HG03342 (cell line): ENCODE measurements around the gene CARMIL3.

Experiments
- ATAC-seq: cut with Tn5 transposase; IDR thresholded peaks from one replicate; pipeline ENCODE4 v1.9.1; 2021; ENCODE audit warnings: mild to moderate bottlenecking, moderate library complexity; ENCODE audit not compliant: unreplicated experiment

The CARMIL3 gene

DNA sequence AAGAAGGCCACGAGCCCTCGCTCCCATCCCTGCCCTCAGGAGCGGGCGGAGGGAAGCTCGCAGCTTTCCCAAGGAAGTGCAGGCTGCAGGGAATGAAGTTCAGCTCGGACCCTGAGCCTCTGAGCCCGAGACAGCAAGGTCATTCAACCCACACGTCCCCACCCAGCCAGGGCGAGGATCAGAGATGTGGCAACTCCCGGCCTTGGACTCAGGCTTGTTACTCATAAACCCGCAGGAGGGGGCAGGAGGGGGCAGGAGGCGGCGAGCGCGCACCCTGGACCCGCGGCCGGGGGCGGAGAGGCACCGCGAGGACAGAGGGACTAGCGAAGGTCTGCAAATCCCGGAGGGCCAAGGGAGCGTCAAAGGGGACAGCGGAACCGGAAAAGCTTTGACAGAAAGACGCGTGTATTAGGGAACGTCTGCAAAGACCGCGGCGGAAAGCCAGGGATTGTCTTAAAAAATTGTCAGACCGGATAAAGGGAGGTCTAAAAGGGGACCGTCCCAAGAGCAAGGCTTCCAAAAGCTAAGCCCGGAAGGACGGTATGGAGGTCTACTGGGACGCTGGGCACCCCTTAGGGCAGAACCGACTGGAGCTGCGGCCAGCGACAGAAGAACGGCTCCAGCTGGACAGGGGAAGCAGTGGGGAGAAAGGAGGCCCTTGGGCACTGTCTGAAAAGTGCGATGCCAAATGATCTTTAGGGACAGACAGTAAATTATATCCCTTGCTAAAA, 62.2 kb downstream of the CARMIL3 start:
- peak; percentile 25 for ATAC-seq

DNA sequence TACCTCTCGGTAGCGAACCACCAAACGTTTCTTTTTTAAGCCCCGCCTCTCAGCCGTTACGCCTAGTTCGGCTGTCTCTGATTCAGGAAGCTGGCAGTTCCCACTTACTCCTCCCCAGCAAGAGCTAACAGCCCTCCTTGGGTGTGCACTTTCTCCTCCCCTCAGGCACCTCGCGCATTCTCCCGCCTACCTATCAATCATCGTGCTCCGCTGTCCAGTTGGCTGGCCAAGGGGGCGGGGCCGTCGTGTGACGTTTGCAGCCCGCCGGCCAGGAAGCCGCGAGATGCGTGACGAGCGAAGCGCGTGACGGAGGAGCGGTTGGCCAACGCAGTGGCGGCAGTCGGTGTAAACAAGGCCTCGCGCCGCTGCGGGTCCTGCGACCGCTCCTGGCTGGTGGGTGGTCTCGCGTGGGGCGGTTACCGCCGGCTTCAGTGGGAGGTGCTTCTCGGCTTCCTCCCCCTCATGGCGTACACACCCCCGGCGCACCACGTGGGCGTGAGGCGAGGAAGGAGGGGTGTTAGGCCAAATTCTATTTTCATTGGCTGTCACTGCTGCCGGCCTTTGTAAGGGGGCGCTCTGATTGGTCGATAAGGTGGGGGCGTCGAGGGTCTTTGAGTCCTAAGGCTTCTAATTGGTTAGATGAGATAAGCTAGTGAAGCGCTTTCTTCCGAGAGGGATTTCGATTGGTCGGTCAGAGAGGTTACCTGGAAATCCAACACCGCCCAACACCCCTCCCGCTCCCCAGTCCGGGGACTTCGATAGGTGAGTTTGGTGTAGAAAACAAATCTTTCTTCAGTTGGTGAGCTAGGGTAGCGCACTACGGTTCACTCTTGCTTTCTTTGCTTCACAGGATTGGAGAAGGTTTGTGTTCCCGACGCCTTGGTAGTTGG, 63.0 kb downstream of the CARMIL3 start, which contains the start of the genes DCAF11 and NRL:
DCAF11 (plus strand) TSS at position 246 of the 890 bp plus-strand sequence. CDS start 818 bp downstream, outside the sequence.
NRL (minus strand) TSS at position 418 of the 890 bp plus-strand sequence. CDS start 32,101 bp downstream, outside the sequence.
- ATAC-seq: peak; percentile 86

DNA sequence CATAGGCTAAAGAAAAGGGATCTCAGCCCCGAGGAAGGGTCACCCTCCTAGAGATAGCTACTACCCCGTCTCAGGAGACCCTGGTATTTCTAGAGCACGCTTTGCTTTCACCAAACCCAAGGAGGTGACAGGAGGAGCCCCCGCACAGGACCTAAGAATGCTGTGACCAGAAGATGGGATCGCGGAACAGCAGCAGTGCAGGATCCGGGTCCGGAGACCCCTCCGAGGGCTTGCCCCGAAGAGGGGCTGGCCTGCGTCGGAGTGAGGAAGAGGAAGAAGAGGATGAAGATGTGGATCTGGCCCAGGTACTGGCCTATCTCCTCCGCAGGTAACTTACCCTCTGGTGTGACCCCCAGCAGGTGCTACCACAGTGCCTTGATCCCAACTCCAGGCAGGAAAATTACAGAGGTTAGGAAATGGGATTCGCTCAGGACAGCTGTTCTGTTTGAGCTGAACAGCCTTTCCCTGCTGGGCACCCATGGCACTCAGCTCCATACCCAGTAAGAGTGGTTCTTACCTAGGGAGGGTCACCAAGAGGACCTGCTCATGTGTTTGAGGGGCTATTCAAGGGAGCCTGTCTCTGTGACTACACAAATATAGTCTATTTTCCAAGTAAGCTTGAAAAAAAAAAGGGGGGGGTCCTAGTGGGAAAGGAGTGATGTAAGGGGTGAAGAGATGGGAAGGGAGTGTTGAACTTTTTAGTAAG, 63.8 kb downstream of the CARMIL3 start:
- ATAC-seq: no peak

DNA sequence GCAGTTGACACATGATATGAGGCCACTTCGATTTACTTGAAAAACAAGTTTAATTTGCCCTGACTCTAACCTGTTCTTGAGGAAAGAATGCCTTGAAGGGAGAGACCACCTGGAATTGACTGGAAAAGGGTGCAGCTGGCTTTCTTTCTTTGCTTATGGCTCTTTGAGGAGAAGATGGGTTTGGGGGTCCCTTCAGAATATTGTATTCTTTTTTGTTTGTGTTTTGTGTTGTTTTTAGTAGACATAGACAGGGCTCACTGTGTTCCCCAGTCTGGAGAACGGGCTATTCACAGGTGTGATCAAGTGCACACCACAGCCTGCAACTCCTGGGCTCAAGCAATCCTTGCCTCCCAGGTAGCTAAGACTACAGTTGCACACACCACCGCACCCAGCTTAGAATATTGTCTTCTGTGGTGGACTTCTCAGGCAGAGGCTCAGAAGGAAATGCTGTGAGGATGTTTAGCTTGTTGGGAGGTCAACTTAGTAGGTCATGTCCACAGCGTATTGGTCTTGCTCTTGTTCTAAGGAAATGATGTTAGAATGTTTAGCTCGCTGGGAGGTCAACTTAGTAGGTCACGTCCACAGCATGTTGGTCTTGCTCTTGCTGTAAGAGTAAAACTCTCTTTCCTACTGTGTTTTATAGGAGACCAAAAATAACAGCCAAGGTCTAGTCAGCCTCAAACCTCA, 64.5 kb downstream of the CARMIL3 start:
- ATAC-seq: no peak

DNA sequence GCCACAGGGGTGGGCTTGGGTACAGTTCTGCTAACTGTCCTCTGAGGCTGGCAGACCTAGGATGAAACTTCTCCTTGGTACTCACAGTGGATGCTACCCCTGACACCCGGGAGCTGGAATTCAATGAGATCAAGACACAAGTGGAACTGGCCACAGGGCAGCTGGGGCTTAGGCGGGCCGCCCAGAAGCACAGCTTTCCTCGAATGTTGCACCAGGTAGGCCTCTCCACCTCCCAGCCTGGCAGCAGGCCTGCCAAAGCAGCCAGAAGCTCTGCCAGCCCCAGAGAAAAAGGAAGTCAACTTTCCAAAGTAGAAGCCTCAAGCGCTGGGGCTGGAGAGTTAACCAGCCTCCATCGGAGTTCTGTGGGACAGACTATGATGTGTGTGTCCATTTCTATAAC, 65.4 kb downstream of the CARMIL3 start:
- ATAC-seq: no peak
